Nephron progenitor cell (in vitro differentiated cells): ENCODE measurements around the gene SHLD2.
"Not testable (repeated sequence)": the region's sequence is repeated elsewhere in the genome, so short reads cannot be mapped to it uniquely, and the experiment has no call there.

ENCODE experiments used
- DNase-seq: peaks from one replicate; pipeline ENCODE4 v3.0.0; 2021
- H3K27ac Mint-ChIP-seq: 2 replicates; pipeline ENCODE4 v1.8.0; 2021; ENCODE audit warnings: mild to moderate bottlenecking, moderate library complexity, mixed read lengths
- H3K27me3 Mint-ChIP-seq: 2 replicates; pipeline ENCODE4 v1.8.0; 2021; ENCODE audit warnings: mild to moderate bottlenecking, low read depth, mixed read lengths; ENCODE audit not compliant: poor library complexity
- H3K36me3 Mint-ChIP-seq: 2 replicates; pipeline ENCODE4 v1.8.0; 2021; ENCODE audit warnings: low read depth, mixed read lengths
- H3K4me1 Mint-ChIP-seq: 2 replicates; pipeline ENCODE4 v1.8.0; 2021; ENCODE audit warnings: mixed read lengths
- H3K4me3 Mint-ChIP-seq: 2 replicates; pipeline ENCODE4 v1.8.0; 2021; ENCODE audit warnings: mild to moderate bottlenecking, moderate library complexity, mixed read lengths
- H3K9me3 Mint-ChIP-seq: 2 replicates; pipeline ENCODE4 v1.8.0; 2021; ENCODE audit warnings: mild to moderate bottlenecking, moderate library complexity, mixed read lengths

The SHLD2 gene

GRCh38 chr10:87216120-87216519 is 121.1 kb downstream of the SHLD2 start:
- not testable (repeated sequence) for H3K27ac Mint-ChIP-seq, H3K27me3 Mint-ChIP-seq, DNase-seq, H3K36me3 Mint-ChIP-seq, H3K9me3 Mint-ChIP-seq, H3K4me3 Mint-ChIP-seq
- H3K4me1 Mint-ChIP-seq: peaks cover 16% of the 10 kb centered on the region

GRCh38 chr10:87219370-87219769 is 124.4 kb downstream of the SHLD2 start:
- H3K4me1 Mint-ChIP-seq: peaks cover 11% of the 10 kb centered on the region
- not testable (repeated sequence) for H3K27me3 Mint-ChIP-seq, H3K27ac Mint-ChIP-seq, H3K36me3 Mint-ChIP-seq, DNase-seq, H3K4me3 Mint-ChIP-seq, H3K9me3 Mint-ChIP-seq

GRCh38 chr10:87222789-87223188 is 127.8 kb downstream of the SHLD2 start:
- H3K27ac Mint-ChIP-seq, H3K4me1 Mint-ChIP-seq, H3K36me3 Mint-ChIP-seq, H3K4me3 Mint-ChIP-seq, DNase-seq, H3K27me3 Mint-ChIP-seq, H3K9me3 Mint-ChIP-seq: not testable (repeated sequence)

GRCh38 chr10:87225148-87225547 is 130.1 kb downstream of the SHLD2 start, which contains the start of gene NUTM2A:
Gene NUTM2A, plus strand, starts transcription at chr10:87225448. Its CDS starts 383 bp downstream, at chr10:87225831.
- DNase-seq, H3K9me3 Mint-ChIP-seq, H3K4me1 Mint-ChIP-seq, H3K36me3 Mint-ChIP-seq, H3K27me3 Mint-ChIP-seq, H3K4me3 Mint-ChIP-seq, H3K27ac Mint-ChIP-seq: not testable (repeated sequence)

- H3K4me1 Mint-ChIP-seq, DNase-seq, H3K4me3 Mint-ChIP-seq, H3K27me3 Mint-ChIP-seq, H3K36me3 Mint-ChIP-seq, H3K9me3 Mint-ChIP-seq, H3K27ac Mint-ChIP-seq: not testable (repeated sequence)
Observed at GRCh38 chr10:87228247-87228646, 133.2 kb downstream of the SHLD2 start.

- not testable (repeated sequence) for H3K27ac Mint-ChIP-seq, H3K4me3 Mint-ChIP-seq, H3K27me3 Mint-ChIP-seq, DNase-seq, H3K36me3 Mint-ChIP-seq, H3K9me3 Mint-ChIP-seq, H3K4me1 Mint-ChIP-seq
Observed at GRCh38 chr10:87229211-87229610, 134.2 kb downstream of the SHLD2 start.

- not testable (repeated sequence) for H3K27me3 Mint-ChIP-seq, H3K36me3 Mint-ChIP-seq, H3K4me3 Mint-ChIP-seq, DNase-seq, H3K27ac Mint-ChIP-seq, H3K9me3 Mint-ChIP-seq, H3K4me1 Mint-ChIP-seq
Observed at GRCh38 chr10:87234854-87235253, 139.8 kb downstream of the SHLD2 start.

GRCh38 chr10:87237244-87237643 is 142.2 kb downstream of the SHLD2 start:
- H3K9me3 Mint-ChIP-seq, DNase-seq, H3K27me3 Mint-ChIP-seq, H3K4me1 Mint-ChIP-seq, H3K4me3 Mint-ChIP-seq: not testable (repeated sequence)
- H3K36me3 Mint-ChIP-seq: peaks cover 14% of the 10 kb centered on the region
- peak overlapping the region; percentile 29 for H3K27ac Mint-ChIP-seq

- H3K27me3 Mint-ChIP-seq, H3K4me3 Mint-ChIP-seq: not testable (repeated sequence)
Observed at GRCh38 chr10:87239346-87239808, 144.4 kb downstream of the SHLD2 start.

More at GRCh38 chr10:87239346-87239808, 144.4 kb downstream of the SHLD2 start:
- H3K27ac Mint-ChIP-seq, H3K4me1 Mint-ChIP-seq, DNase-seq, H3K9me3 Mint-ChIP-seq: not testable (repeated sequence)
- peaks cover 14% of the 10 kb centered on the region for H3K36me3 Mint-ChIP-seq
